Epithelial cell of proximal tubule (primary cell): ENCODE data around the gene DLD. TPM values are rescaled to one million over a fixed set of nuclear protein-coding genes. Genes with fewer than 3 reads are reported as not detected.

Source experiments
- DNase-seq: peaks from one replicate; pipeline ENCODE4 v3.0.0-alpha.2; 2011; ENCODE audit warnings: low read depth
- H3K4me3 ChIP-seq: 2 replicates; pipeline ENCODE4 v1.5.1; 2011; ENCODE audit warnings: low read depth, mild to moderate bottlenecking, low read length
- total RNA-seq: library from RNA; depleted of rRNA; stranded (reverse); fragments of >200 nt; gene quantifications from 2 replicates; pipeline ENCODE4 v1.2.3, GENCODE V29; 2015
- TF ChIP-seq, protein P1 (sequence below): conservative IDR thresholded peaks from 2 replicates; pipeline ENCODE4 v1.5.1; 2012; ENCODE audit warnings: low read depth, mild to moderate bottlenecking, low read length

Gene DLD
- total RNA-seq, 1 donor from 2014 or later: 54.4 TPM

DNA sequence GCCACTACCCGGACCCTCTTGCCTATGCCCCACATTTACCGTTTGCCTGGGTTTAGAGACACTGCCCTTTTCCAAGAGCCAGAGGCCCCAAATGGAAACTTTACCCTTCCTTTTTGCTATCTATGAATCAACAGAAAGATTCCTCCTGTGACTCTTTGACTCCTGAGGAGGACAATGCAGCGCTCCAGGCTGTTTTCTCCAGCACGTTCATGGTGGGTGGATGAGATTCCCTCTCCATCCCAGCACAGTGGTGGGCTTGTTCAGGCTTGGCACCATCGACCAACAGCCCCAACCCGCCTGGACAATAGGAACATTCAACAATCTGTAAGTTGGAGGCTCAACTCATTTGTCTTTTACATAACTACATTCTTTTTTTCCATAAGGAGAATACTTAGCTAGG, 55.9 kb downstream of the DLD start:
- TF ChIP-seq, protein P1, sequence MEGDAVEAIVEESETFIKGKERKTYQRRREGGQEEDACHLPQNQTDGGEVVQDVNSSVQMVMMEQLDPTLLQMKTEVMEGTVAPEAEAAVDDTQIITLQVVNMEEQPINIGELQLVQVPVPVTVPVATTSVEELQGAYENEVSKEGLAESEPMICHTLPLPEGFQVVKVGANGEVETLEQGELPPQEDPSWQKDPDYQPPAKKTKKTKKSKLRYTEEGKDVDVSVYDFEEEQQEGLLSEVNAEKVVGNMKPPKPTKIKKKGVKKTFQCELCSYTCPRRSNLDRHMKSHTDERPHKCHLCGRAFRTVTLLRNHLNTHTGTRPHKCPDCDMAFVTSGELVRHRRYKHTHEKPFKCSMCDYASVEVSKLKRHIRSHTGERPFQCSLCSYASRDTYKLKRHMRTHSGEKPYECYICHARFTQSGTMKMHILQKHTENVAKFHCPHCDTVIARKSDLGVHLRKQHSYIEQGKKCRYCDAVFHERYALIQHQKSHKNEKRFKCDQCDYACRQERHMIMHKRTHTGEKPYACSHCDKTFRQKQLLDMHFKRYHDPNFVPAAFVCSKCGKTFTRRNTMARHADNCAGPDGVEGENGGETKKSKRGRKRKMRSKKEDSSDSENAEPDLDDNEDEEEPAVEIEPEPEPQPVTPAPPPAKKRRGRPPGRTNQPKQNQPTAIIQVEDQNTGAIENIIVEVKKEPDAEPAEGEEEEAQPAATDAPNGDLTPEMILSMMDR: no peak
- H3K4me3 ChIP-seq: no peak overlapping the region
- no peak for DNase-seq

DNA sequence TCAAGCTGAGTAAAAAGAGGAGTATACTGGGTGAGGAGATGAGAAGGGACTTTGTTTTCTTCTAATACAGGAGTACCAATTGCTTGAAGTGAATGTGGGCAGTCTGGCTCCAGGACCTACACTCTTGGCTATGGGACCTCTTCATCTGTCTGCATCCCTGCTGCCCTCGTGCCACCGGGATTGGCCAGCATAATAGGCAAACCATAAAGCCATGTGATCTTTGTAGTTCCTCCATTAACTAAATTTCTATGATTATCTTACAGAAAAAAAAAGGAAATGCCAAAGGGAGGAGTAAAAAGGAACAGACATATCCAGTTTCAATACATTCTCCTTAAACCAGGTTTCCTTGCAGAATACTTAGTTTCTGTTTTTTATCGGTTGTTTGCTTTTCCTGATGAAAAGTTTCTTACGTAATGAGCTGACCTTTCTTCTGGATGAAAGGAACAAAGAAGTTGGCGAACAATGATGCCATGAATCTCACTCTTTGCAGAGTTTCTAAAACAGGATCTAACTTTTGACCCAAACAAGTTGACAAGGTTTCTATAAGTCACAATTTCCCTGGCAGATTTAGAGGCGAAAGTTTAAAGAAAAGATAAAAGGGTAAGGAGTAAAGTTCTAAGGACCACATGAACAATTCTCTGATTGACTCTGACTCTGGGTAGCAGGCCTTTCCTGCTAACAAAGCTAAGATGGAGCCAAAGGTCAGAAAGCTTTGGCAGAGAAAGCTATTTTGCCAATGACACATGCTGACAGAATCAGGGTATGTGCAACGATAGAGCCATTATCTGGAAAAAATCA, 57.9 kb downstream of the DLD start:
- no peak overlapping the region for H3K4me3 ChIP-seq
- TF ChIP-seq, protein P1: no peak
- peak; percentile 69 for DNase-seq

GRCh38 chr7:107949443-107949935, 58.5 kb downstream of the DLD start:
- no peak overlapping the region for H3K4me3 ChIP-seq
- TF ChIP-seq, protein P1: no peak
- DNase-seq: no peak

DNA sequence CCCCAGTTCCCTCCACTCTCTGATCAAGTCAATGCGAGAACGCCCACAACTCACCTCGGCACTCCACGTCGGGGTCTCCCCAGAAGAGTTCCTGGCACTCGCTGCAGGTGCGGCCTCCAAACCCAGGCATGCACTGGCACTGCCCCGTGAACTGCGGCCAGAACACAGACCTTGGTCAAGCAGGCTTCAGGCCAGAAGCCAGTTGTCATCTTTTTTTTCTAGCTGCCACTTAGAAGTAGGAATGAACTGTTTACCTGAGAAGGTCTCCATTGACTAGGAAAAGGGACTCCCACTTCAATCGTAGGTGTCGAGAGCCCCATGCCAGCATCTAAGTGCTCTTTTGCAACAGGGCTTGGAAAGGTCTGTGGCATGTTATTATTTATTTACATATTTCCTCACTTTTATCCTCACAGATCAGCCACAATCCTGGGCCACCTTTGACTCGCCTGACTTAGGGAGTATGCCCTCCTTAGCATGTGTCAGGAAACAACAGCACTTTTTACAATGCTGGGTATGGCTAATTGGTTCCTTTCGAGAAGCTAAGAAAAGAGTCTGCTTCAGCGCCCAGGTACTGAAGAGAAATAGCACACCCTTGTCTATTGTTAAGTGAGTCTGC, 60.3 kb downstream of the DLD start:
- H3K4me3 ChIP-seq: no peak overlapping the region
- TF ChIP-seq, protein P1: no peak

DNA sequence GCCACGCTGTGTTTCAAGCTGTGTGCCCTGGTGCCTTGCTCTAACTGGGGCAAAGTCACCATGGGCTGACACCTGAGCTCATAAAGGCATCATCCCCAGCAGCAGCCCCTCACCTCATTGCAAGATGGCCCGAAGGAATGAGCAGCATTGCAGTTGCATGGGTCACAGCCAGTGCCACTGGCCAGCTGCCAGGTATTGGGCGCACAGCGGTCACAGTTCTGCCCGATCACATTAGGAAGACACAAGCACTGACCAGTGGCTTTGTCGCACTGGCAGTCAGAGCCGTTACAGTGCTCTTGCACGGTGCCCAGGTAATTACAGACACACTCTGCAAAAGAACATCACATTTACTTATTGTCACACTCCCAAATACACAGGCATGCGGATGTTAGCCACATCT, 60.9 kb downstream of the DLD start:
- no peak for DNase-seq
- TF ChIP-seq, protein P1: no peak

More for the DNA sequence above, 60.3 kb downstream of the DLD start:
- no peak for DNase-seq

GRCh38 chr7:107953265-107953923, 62.4 kb downstream of the DLD start:
- TF ChIP-seq, protein P1: no peak
- no peak overlapping the region for H3K4me3 ChIP-seq
- DNase-seq: no peak

More for the DNA sequence above, 60.9 kb downstream of the DLD start:
- H3K4me3 ChIP-seq: no peak overlapping the region
